Measurements from ENCODE around the gene CCDC88B. TPM values are rescaled to one million over a fixed set of nuclear protein-coding genes. Genes with fewer than 3 reads are reported as not detected.

The CCDC88B gene
- total and polyA plus RNA-seq, 9 of the 15 experiments (the other 6 are each of a cell fraction or from before 2014, with no cell fraction given): 0.13 to 18.1 (median 7.9) TPM

DNA sequence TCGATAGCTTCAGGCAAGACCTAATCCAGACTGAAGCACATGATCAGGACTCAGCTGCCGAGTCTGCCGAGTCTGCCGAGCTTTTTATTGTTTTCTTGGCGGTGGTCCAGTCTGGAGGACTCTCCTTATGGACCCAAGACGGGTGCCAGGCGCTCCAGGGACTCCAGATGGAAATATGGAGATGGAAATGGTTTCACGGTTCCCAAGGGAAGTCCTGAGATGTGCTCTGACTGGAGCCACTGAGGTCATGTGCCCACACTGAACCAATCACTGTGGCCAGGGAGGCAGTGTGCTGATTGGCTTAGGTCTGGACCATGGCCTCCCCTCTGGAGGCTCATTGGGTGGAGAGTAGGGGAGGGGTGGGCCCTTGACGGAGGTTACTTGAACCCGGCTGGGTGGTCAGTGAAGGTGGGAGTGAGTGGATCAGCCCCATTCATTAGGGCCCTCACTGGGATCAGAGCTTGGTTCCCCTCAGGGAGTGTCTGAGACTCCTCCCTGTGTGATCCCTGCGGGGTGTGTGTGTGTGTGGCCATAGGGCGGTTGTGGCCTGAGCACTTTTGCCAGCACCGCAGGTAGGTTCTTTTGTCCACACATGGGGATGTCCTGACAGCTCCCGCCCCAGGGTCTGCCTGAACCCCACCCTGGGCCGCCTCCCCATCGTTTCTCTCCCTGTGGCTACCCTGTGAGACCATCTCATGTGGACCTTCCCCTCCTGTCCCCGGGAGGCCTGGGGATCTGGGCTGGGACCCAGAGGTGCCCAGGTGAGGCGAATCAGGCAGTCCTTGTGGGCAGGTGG is 33.0 kb downstream of the CCDC88B start (continued):
- TF ChIP-seq ATF1 (CRISPR knock-in tag; IDR thresholded peaks at IDR 0.05) (no peak), ATF1 (tag; IDR thresholded peaks at IDR 0.05) (no peak), PRMT5 (CRISPR knock-in tag; IDR thresholded peaks at IDR 0.05) (no peak), XRCC4 (IDR thresholded peaks at IDR 0.05; ENCODE audit: extremely low read depth, insufficient read depth, insufficient read length) (no peak), BCOR (IDR thresholded peaks at IDR 0.05) (no peak), C11orf30 (IDR thresholded peaks at IDR 0.05; ENCODE audit: low read depth) (no peak), NFYB (IDR thresholded peaks at IDR 0.05; ENCODE audit: extremely low read depth, insufficient read length) (peak; percentile 99), ZNF785 (CRISPR knock-in tag; IDR thresholded peaks at IDR 0.05) (no peak), SIN3A (IDR thresholded peaks at IDR 0.05; ENCODE audit: borderline replicate concordance in 2 of 2, control insufficient read depth in 1 of 2, low read depth in 2 of 2, low read length in 2 of 2) (no peak), GABPB1 (CRISPR knock-in tag; IDR thresholded peaks at IDR 0.05) (peak; percentile 35; the same call in 1 of the 2 replicates), HSF4 (CRISPR knock-in tag; IDR thresholded peaks at IDR 0.05; ENCODE audit: borderline replicate concordance) (no peak), TRIM24 (IDR thresholded peaks at IDR 0.05) (no peak)
- TF ChIP-seq, protein P1, sequence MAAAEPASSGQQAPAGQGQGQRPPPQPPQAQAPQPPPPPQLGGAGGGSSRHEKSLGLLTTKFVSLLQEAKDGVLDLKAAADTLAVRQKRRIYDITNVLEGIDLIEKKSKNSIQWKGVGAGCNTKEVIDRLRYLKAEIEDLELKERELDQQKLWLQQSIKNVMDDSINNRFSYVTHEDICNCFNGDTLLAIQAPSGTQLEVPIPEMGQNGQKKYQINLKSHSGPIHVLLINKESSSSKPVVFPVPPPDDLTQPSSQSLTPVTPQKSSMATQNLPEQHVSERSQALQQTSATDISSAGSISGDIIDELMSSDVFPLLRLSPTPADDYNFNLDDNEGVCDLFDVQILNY (CRISPR knock-in tag; IDR thresholded peaks at IDR 0.05): no peak
- TF ChIP-seq, protein P2, sequence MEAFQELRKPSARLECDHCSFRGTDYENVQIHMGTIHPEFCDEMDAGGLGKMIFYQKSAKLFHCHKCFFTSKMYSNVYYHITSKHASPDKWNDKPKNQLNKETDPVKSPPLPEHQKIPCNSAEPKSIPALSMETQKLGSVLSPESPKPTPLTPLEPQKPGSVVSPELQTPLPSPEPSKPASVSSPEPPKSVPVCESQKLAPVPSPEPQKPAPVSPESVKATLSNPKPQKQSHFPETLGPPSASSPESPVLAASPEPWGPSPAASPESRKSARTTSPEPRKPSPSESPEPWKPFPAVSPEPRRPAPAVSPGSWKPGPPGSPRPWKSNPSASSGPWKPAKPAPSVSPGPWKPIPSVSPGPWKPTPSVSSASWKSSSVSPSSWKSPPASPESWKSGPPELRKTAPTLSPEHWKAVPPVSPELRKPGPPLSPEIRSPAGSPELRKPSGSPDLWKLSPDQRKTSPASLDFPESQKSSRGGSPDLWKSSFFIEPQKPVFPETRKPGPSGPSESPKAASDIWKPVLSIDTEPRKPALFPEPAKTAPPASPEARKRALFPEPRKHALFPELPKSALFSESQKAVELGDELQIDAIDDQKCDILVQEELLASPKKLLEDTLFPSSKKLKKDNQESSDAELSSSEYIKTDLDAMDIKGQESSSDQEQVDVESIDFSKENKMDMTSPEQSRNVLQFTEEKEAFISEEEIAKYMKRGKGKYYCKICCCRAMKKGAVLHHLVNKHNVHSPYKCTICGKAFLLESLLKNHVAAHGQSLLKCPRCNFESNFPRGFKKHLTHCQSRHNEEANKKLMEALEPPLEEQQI (IDR thresholded peaks at IDR 0.05): peak; percentile 33; the same call in 1 of the 2 replicates
- TF ChIP-seq, protein P3, sequence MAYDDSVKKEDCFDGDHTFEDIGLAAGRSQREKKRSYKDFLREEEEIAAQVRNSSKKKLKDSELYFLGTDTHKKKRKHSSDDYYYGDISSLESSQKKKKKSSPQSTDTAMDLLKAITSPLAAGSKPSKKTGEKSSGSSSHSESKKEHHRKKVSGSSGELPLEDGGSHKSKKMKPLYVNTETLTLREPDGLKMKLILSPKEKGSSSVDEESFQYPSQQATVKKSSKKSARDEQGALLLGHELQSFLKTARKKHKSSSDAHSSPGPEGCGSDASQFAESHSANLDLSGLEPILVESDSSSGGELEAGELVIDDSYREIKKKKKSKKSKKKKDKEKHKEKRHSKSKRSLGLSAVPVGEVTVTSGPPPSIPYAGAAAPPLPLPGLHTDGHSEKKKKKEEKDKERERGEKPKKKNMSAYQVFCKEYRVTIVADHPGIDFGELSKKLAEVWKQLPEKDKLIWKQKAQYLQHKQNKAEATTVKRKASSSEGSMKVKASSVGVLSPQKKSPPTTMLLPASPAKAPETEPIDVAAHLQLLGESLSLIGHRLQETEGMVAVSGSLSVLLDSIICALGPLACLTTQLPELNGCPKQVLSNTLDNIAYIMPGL (CRISPR knock-in tag; IDR thresholded peaks at IDR 0.05): 0 out of 2 replicates have a peak, but pooled peaks have one; percentile 60
- TF ChIP-seq, protein P4, sequence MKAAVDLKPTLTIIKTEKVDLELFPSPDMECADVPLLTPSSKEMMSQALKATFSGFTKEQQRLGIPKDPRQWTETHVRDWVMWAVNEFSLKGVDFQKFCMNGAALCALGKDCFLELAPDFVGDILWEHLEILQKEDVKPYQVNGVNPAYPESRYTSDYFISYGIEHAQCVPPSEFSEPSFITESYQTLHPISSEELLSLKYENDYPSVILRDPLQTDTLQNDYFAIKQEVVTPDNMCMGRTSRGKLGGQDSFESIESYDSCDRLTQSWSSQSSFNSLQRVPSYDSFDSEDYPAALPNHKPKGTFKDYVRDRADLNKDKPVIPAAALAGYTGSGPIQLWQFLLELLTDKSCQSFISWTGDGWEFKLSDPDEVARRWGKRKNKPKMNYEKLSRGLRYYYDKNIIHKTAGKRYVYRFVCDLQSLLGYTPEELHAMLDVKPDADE (conservative IDR thresholded peaks at IDR 0.05; ENCODE audit: control insufficient read depth, low read depth, low read length): no peak
